GF-D8 (cell line): ENCODE measurements around the gene TMF1.

Source experiments
- DNase-seq: peaks from one replicate; lab custom pipeline; 2025; lab: John Stamatoyannopoulos, UW

TMF1 gene

DNA sequence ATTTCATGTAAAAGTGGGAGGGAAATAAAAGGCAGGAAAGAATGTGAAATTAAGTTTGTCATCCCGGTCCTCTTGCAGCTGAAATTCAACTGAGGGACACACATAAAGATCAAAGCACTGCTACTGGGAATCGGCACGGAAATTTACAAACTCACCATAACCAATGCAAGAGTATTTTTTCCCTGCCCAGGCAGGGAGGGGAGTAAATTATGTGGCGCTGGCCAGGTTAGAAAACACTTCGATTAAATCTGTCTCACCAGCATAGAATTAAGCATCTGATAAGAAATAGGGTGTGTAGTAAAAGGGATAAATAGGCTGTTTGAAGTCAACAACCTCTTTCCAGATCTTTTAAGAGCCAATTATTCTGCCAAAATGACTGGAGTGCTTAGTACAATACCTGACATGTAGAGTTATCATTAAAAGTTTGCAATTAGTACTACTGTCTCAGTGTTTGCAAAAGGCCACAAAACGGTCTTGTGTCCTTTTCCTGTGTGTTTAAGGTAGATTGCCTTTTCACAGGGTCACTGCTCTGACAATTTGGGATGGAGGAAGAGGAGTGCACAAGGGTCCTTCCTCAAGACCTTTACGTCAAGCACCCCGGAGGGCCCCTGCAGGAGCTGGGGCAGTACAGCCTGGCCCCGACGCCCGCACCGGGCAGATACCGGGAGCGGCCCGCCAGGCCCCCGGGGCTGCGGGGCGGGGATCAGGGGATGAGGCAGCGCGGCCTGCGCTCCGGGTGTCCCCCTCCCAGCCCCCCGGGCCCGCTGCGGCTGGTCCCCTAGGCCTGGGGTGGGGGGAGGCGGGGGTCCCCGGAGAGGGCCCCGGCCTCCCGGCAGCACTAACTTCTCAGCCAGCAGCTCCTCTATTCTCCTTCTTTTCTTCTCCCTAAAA is 27.4 kb upstream of the TMF1 start:
- DNase-seq = no peak

DNA sequence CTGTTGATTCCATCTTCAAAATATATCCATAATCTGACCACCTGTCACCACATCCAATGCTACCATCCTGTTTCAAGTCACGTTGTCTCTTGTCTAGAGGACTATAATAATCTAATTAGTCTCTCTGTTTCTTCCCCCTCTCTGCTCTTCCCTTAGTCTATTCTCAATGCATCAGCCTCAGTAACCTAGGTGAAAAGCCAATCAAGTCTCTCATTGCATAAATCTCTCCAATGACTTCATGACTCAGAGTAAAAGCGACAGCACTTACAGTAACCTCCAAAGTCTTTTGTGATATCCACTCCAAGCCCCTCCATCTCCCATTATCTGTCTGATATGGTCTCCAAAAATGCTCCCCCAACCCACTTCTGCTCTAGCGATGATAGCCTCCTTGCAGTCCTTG is 20.8 kb upstream of the TMF1 start:
- no peak for DNase-seq

DNA sequence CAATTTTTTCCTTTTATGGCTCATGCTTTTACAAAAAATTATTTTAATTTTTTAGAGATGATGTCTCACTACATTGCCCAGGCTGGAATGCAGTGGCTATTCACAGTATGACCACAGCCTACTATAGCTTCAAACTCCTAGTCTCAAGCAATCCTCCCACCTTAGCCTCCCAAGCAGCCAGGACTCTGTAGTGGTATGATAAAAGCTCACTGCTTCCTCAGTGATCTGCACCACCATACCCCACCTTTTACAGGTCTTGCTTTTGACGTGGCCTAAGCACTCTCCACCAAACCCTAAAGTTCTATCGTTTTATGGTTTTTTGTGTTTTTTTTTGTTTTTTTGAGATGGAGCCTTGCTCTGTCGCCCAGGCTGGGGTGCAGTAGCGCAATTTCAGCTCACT is 14.0 kb upstream of the TMF1 start:
- DNase-seq = no peak

DNA sequence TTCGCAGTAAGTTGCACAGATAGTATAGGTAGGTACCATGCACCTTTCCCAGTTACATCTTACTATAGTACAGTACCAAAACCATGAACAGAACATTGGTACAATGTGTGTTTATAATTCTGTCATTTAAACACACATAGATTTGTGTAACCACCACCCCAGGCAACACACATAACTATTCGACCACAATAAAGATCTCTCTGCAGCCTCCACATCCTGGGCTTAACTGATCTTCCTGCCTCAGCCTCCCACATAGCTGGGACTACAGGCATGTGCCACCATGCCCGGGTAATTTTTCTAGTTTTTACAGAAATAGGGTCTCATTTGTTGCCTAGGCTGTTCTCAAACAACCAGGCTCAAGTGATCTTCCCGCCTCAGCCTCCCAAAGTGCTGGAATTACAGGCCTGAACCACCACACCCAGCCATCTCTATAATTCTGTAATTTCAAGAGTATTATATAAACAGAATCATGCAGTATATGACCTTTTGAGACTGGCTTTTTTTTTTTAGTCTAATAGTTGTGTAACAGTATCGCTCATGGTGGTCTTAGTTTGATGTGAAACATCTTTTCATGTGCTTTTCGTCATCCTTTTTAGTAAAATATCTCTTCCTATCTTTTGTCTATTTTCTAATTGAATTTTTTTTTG is 13.3 kb upstream of the TMF1 start:
- no peak for DNase-seq

DNA sequence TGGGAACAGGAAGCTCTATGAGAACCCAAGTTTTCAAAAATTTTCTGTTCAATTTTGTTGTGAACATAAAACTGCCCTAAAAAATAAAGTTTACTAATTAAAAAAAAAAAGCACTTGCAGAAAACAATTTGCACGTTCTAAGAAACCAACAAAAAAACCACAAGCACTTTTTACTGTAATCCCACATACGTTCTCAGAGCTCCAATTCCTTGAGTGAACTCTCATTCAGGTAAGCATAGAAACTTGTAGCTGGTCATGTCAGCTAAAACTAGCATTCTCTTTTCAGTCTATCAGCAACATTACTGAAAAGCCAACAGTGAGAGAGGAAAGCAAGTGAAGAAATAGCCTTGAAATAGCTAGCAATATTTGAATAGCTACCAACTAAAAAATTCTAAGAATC is 11.5 kb upstream of the TMF1 start:
- DNase-seq = no peak

DNA sequence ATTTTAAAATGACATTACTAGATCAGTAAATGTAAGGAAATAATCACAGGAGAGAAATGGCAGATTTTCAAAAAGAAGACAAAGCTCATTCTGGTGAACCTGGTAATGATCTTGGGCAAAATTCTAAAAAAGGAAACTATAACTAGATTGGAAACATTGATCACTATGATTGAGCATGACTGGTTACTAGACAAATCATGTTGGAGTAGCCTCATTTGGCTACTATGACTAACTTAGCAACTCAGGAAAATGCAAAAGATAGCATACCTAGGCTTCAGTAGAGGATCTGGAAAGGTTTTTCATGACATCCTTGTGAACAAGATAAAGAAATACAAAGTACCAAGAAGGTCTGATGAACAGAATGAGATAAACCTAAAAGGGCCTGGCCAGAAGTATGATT is 7.6 kb upstream of the TMF1 start:
- DNase-seq = no peak

DNA sequence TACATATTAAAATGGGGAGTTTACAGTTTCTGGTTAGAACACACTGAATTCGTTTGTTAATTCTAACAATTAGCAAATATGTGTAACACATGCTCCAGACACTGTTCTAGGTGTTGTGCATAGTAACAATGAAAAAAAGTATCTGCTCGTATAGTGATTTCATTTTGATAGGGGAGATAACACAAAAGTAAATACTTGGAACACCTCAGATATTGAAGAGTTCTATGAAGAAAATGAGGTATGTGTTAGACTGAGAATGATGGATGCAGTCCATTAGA is 6.8 kb upstream of the TMF1 start:
- no peak for DNase-seq

DNA sequence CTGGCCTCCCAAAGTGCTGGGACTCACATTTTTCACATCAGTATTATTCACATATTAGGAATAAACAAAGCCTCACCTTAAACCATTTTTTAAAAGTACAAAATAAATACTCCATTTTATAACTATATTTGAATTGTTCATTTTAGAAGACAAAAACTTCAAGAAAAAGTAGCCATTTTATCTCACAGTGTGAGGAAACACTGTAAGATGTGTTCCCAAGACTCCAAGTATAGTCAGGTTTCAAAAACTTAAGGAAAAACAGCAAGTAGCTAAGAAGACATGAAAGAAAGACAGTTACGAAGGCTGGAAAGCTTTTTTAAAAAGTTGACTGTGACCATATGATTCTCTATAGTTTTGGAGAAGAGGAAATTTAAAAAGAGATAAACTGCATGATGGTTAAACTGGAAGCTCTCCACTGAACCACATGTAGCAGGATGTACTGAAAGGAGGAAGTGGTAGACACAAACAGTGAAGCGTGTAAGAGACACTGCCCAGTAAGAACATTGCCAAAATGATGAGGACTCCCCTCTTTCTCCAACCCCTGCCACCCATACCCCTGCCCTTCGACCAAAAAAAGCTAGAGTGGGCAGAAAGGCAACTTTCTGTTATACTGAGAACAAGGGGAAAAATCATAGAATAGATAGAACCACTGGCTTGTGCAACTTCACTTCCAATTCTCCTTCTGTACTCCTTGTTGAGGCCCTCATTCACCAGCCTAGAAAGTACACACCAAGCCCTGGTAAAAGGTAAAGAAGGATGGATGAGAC is 6.2 kb upstream of the TMF1 start:
- DNase-seq = peak; percentile 69

DNA sequence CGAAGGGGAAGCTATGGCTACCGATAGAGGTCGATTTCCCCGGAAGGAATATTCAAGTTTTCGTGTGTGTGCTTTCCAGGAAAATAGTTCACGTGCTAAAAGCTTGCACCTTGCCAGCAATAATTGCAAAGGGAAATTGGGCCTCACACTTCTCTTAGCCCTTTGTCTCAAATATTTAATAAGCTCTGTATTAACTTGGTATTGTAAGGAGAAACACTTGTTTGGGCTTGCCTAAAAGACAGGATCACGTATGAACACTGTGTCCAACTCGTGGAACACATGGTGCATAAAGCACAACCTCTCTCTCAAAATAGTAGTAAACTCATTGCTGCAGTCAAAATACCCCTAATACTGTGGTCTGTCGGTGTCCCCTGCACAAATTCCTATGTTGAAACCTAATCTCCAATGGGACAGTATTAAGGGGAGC is 352 bp upstream of the TMF1 start:
- no peak for DNase-seq

DNA sequence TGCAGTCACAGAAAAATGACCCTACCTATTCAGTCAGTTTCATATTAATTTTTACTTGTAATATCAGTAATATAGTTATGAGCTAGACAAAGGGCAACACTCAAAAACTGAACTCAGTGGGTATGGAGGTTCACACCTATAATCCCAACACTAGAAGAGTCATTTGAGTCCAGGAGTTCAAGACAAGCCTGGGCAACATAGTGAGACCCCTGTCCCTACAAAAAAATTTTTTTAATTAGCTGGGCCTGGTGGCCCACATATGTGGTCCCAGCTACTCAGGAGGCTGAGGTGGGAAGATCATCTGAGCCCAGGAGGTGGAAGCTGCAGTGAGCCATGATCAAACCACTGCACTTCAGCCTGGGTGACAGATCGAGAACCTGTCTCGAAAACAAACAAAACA is 3.1 kb downstream of the TMF1 start:
- DNase-seq = no peak

DNA sequence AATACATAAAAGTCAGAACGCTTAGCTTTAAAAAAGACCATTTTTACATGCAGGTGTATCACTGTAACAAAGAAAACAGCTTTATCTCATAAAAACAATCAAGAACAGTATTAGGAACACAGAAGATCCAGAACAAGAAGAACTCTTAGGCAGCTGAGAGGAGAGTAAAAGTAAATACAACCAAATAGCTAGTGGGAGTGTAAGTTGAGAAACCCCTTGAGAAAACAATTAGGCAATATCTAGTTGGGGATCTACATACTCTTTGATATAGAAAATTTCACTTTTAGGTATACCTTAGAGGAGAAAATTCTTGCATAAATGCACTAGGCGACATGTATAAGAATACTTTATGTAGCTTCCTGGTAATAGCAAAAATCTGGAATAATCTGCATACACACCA is 7.5 kb downstream of the TMF1 start:
- no peak for DNase-seq

DNA sequence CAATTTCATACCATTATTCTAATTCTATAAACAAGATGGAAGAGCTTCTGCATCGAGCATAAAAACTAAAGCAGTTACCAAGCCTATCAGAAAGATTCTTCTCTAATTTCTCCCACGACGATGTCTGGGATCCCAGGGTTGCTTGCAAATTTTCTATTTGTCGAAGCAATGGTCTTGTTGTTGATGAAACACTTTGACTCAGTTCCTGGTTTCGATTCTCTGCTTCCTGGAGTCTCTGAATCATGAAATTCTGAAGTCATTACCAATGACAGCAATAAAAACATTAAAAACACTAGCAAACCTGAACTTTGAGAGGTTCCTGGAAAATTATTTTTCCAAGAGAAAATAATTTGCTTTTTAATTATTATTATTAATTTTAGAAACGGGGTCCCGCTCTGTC is 18.7 kb downstream of the TMF1 start:
- DNase-seq = no peak

DNA sequence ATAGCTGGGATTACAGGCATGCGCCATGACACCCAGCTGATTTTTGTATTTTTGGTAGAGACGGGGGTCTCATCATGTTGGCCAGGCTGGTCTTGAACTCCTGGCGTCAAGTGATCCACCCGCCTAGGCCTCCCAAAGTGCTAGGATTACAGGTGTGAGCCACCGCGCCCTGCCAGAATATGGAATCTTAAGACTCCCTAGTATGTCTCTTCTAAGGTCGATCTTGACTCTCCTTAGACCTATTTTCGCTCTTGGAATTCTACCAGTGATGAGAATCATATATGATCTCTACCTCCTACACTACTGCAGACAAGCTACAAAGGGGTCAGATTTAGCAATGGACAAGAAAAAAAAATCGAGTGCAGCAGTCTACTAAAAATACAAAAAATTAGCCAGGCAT is 19.4 kb downstream of the TMF1 start:
- no peak for DNase-seq

DNA sequence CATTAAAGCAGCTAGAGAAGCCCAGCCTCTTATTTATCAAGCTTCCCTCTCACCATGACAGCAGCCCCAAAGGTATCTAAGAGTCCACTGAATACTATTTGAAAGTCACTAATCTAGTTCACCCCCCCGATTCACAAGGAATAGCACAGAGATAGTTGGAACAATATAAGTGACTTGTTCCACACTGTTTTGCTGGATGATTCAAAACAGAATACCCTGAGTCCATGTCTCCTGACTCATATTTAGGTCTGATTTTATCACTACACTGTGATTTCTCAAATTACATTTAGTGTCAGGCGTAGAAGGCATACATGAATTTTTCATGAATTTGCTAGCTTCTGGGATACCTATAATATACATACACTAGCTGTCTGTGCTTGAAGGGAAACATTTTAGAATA is 20.0 kb downstream of the TMF1 start:
- no peak for DNase-seq

DNA sequence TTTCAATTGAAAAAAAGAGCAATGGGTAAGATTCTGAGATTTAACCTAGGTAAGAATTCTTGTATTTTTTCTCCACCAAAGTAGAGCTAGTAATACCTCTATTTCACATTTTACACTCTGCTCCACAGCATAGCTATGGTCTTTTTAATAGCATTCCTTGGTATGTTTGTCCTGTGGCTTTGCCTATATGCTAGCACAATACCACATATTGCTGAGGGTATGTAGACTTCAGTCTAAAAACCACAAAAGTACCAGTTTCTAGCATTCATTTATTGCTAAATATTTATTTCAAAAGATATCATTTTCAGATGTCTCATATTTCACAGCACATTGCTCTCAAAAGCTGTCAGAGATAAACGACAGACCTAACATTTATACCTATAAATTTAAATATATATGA is 20.5 kb downstream of the TMF1 start:
- DNase-seq = no peak

DNA sequence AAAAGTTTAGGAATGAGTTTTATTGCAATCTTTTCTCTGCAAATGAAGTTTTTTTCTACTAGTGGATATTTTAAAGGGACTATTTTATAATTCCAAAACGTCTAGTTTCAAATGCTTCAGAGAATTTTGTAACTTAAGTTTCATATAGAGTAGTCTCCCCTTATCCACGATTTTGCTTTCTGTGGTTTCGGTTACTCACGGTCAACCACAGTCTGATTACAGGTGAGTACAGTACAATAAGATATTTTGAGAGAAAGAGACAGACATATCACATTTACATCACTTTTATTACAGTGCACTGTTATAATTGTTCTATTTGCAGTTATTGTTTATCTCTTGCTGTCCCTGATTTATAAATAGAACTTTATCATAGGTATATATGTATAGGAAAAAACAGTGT is 31.3 kb downstream of the TMF1 start:
- DNase-seq = no peak

DNA sequence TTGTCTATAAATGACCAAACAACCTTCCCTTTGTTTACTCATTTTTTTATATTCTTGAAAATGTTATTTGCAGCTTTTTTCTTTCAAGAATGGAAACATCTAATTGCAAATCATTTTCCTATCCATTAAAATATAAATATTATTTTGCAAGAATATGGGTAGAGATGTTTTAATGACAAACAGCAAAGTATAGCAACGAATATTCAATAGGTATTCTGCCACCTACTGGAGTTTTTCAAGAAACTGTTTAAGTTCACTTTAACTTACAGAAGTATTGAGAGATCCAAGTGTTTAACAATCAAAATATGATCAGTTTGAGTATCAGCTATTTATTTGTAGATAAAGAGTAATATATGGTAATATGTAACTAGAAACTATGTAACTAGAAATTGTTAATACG is 31.7 kb downstream of the TMF1 start:
- DNase-seq = no peak

DNA sequence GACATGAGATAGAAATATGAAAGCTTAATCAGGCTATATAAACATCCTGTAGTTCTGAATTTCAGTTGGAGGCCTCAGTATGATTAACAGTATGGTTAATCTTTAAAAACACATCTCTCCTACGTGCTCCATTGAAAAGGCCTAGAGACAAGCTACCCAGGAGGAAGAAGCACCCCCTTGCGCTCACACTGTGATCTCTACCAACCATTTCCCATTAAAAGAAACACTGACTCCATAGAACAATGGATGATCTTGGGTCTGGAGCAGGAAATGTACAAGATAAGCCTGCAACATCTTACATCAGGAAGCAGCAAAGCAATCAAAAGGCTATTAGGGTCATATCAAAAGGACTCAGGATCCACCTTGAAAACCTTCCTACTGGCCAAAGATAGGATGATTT is 35.2 kb downstream of the TMF1 start:
- DNase-seq = no peak

DNA sequence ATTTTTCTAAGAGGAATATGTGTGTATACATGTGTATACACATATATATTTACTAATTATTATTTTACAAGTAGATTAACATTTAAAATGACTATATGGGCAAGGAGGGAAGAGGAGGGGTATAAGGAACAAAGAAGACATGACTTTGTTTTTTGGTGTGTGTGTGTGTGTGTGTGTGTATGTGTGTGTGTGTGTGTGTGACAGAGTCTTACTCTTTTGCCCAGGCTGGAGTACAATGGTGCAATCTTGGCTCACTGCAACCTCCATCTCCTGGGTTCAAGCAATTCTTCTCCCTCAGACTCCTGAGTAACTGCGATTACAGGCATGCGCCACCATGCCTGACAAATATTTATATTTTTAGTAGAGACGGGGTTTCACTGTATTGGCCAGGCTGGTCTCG is 36.0 kb downstream of the TMF1 start:
- DNase-seq = no peak

DNA sequence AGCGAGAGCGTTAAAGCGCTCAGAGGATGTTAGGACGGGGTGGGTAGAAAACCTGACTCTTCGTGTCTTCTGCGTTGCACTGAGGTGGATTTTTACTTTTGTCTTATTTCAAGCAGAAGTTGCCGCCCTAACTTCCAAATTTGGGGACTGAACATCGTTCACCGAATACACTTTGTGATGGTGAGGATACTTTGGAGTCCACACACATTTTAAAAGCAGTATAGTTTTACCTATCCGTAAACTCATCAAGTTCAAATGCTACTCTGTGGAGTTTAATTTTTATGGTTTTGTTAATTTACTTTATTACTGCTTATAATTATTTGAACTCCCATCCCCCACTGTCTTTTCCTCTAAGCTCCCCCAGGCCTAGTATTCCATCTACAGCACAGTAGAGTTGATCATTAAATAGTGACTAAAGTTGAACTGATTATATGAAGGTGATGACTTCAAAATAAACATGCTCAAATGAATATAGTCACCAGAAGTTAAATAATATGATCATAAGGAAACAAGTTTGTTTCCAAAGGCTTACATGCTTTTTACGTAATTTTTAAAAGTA is 38.0 kb downstream of the TMF1 start:
- DNase-seq = no peak

DNA sequence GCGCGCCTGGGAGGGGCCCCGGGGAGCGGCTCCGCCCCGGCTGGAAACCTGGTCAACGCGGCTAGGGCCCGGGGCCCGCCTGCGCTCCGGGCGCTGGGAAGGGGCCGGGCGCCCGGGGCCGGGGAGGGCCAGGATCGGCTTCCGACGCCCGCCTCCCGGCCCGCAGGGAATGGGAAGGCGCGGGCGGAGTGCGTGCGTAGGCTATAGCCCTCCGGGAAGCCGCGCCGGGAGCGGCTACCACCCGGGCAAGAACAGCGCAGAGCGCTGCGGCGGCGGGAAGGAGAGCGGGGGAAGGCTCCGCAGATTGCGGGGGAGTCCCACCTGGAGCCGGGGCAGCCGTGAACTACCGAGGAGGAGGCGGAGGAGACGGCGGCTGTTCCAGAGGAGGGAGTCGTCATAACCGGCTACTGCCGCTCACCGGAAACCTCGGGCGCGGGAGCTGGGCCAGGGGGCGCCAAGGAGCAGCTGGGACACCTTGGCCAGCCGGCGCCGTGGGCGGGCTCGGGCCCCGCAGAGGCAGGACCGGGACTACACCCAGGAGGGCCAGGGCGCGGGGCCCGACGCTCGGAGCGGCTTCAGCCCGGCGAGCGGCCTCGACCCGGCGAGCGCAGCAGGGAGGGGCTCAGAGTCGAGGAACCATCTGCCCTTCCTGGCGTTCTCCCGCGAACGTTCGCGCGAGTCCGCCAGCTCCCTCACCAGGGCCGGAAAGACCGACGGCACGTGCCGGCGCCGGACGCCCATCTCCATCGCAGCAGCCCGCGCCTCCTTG is 38.7 kb downstream of the TMF1 start, which contains the start of gene EOGT:
EOGT (minus strand) TSS at position 432 of the 769 bp plus-strand sequence. CDS start 3,838 bp downstream, outside the sequence.
- peak; percentile 65 for DNase-seq

DNA sequence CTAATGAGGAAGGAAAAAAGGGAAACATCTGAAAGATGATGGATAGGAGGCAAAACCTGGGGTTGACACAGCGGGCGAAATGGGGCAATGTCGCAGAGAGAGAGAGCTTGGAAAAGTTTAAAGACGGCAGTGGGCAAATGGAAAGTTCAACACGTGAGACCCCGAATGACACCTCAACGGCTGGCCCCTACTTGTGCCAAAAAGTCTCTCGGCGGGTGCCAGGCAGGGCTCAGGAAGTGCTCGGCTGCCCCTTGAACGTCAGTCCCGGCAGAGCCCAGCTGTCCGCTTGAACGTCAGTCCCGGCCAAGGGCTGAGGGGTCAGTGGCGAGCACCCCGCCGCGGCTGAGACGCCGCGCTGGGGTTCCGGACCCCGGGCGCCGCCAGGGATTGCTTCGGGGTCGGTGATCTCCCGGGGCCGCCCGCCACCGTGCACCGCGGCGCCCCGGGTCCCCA is 39.3 kb downstream of the TMF1 start:
- DNase-seq = no peak
